Measurements from ENCODE around the gene TMA7B. TPM values are rescaled to one million over a fixed set of nuclear protein-coding genes. Genes with fewer than 3 reads are reported as not detected.
"Not testable (repeated sequence)": the region's sequence is repeated elsewhere in the genome, so short reads cannot be mapped to it uniquely, and the experiment has no call there.

Gene TMA7B
- total RNA-seq, 6 experiments from 2014 or later: 0.20 TPM; not detected in 5

- Histone ChIP-seq H3K27me3 (no peaks in the 10 kb centered on the region), H3K9me3 (no peaks in the 10 kb centered on the region), H3K27ac (peak overlapping the region in 2 of 3 donors; percentile 86 to 88), H3K36me3 (no peaks in the 10 kb centered on the region), H3K4me1 (peaks cover 0 to 49% (median 12%) of the 10 kb centered on the region in 4 donors), H3K4me3 (no peak overlapping the region)
- no peak for TF ChIP-seq CTCF (IDR thresholded peaks at IDR 0.05)
- no peak for TF ChIP-seq POLR2A (IDR thresholded peaks at IDR 0.05)
- DNase-seq (no peak), ATAC-seq (no peak)
- intact Hi-C loops (cut with DNase I): no loop called here
- 76% methylated on average over 7 of the region's 7 CpGs for WGBS (ENCODE audit: insufficient coverage, low coverage, low lambda C conversion rate, missing lambda C conversion rate)
Measured at GRCh38 chr22:39989633-39990032, 29.4 kb downstream of the TMA7B start.

GRCh38 chr22:39990686-39991085, 30.5 kb downstream of the TMA7B start:
- no peak for TF ChIP-seq CTCF (IDR thresholded peaks at IDR 0.05)
- no peak for TF ChIP-seq POLR2A (IDR thresholded peaks at IDR 0.05)
- H3K27ac ChIP-seq: peak overlapping the region in 2 of 3 donors; percentile 86 to 88
- intact Hi-C loops (cut with DNase I): no loop called here

GRCh38 chr22:39991159-39991860, 31.1 kb downstream of the TMA7B start:
- ATAC-seq (peak; percentile 62 to 72 (median 67)), DNase-seq (peak in 1 of 3 donors; percentile 75)
- no peaks in the 10 kb centered on the region for H3K9me3 ChIP-seq
- H3K36me3 ChIP-seq: no peaks in the 10 kb centered on the region
- intact Hi-C loops (cut with DNase I): no loop called here
- TF ChIP-seq POLR2A (IDR thresholded peaks at IDR 0.05) (no peak), CTCF (IDR thresholded peaks at IDR 0.05) (no peak)
- H3K27me3 ChIP-seq: no peaks in the 10 kb centered on the region
- H3K27ac ChIP-seq: peak overlapping the region; percentile 43 to 88 (median 86)
- H3K4me1 ChIP-seq: peaks cover 0 to 58% (median 12%) of the 10 kb centered on the region in 4 donors
- no peak overlapping the region for H3K4me3 ChIP-seq
- 30% methylated on average over 9 of the region's 9 CpGs for WGBS (ENCODE audit: insufficient coverage, low coverage, low lambda C conversion rate, missing lambda C conversion rate)

More at GRCh38 chr22:39990686-39991085, 30.5 kb downstream of the TMA7B start:
- peaks cover 0 to 52% (median 12%) of the 10 kb centered on the region in 4 donors for H3K4me1 ChIP-seq
- peak; percentile 5 to 19 (median 14) for ATAC-seq
- H3K36me3 ChIP-seq: no peaks in the 10 kb centered on the region
- WGBS (ENCODE audit: insufficient coverage, low coverage, low lambda C conversion rate, missing lambda C conversion rate): 31% methylated on average over 3 of the region's 3 CpGs
- DNase-seq: no peak
- no peak overlapping the region for H3K4me3 ChIP-seq
- no peaks in the 10 kb centered on the region for H3K27me3 ChIP-seq
- H3K9me3 ChIP-seq: no peaks in the 10 kb centered on the region

- TF ChIP-seq CTCF (IDR thresholded peaks at IDR 0.05) (no peak), POLR2A (IDR thresholded peaks at IDR 0.05) (no peak)
- H3K9me3 ChIP-seq: no peaks in the 10 kb centered on the region
- WGBS (ENCODE audit: insufficient coverage, low coverage, low lambda C conversion rate, missing lambda C conversion rate): 22% methylated on average over 5 of the region's 5 CpGs
- intact Hi-C loops (cut with DNase I): no loop called here
- H3K27ac ChIP-seq: peak overlapping the region; percentile 43 to 88 (median 86)
- DNase-seq (no peak), ATAC-seq (peak; percentile 40 to 67 (median 59))
- peaks cover 0 to 67% (median 17%) of the 10 kb centered on the region in 4 donors for H3K4me1 ChIP-seq
- no peaks in the 10 kb centered on the region for H3K27me3 ChIP-seq
- H3K36me3 ChIP-seq: no peaks in the 10 kb centered on the region
- H3K4me3 ChIP-seq: no peak overlapping the region
Measured at GRCh38 chr22:39992088-39992826, 32.1 kb downstream of the TMA7B start.

- H3K9me3 ChIP-seq; H3K27me3 ChIP-seq; intact Hi-C loops (cut with DNase I); H3K4me3 ChIP-seq; H3K36me3 ChIP-seq: not testable (repeated sequence)
- ATAC-seq (peak; percentile 10 to 62 (median 35)), DNase-seq (peak in 1 of 3 donors; percentile 67)
- WGBS (ENCODE audit: insufficient coverage, low coverage, low lambda C conversion rate, missing lambda C conversion rate): 37% methylated on average over 7 of the region's 7 CpGs
- Histone ChIP-seq H3K27ac (peak overlapping the region in 2 of 3 donors; percentile 86 to 88), H3K4me1 (peaks cover 0 to 74% (median 20%) of the 10 kb centered on the region in 4 donors)
Measured at GRCh38 chr22:39992894-39993293, 32.7 kb downstream of the TMA7B start.
